Panc1 (cell line): ENCODE results near the gene C1QA. TPM values are rescaled to one million over a fixed set of nuclear protein-coding genes. Genes with fewer than 3 reads are reported as not detected.
A peak's percentile ranks its signal among the peaks of the same experiment; 100 is the strongest.

Source experiments
- ATAC-seq: fragments of 200-7000 bp; cut with Tn5 transposase; 2 replicates; pipeline ENCODE4 v1.9.1; 2020; ENCODE audit warnings: mild to moderate bottlenecking, moderate library complexity
- BruUV-seq: library from RNA; stranded (reverse); fragments of 400-500 nt; replicated peaks from 2 replicates; lab custom pipeline; 2021; lab: Mats Ljungman, UMichigan
- CTCF ChIA-PET: fragments of 300-600 bp; sonication (Branson Sonifier 250); formaldehyde crosslinking; loops from one replicate; lab custom pipeline; 2022; ENCODE audit warnings: antibody characterized with exemption; lab: Charles Lee
- POLR2A ChIA-PET: fragments of 300-600 bp; sonication (Branson Sonifier 250); formaldehyde crosslinking; loops from one replicate; lab custom pipeline; 2022; ENCODE audit warnings: antibody characterized with exemption; lab: Charles Lee
- DNase-seq: peaks from one replicate; pipeline ENCODE4 v3.0.0-alpha.2; 2010; ENCODE audit warnings: low read depth, low spot score
- H3K27ac ChIP-seq: 2 replicates; pipeline ENCODE4 v1.5.1; 2011; ENCODE audit warnings: mild to moderate bottlenecking, low read length, inconsistent platforms
- H3K27me3 ChIP-seq: fragments of 200-500 bp; sonication (Bioruptor generic); 2 replicates; pipeline ENCODE4 v1.6.0; 2014; ENCODE audit warnings: low read length, inconsistent platforms; ENCODE audit not compliant: control insufficient read depth, insufficient read depth
- H3K36me3 ChIP-seq: fragments of 200-500 bp; sonication (Bioruptor generic); 2 replicates; pipeline ENCODE4 v1.5.1; 2014; ENCODE audit warnings: inconsistent platforms, mild to moderate bottlenecking, low read length, moderate library complexity; ENCODE audit not compliant: control insufficient read depth, insufficient read depth
- H3K4me1 ChIP-seq: 2 replicates; pipeline ENCODE4 v1.5.1; 2011; ENCODE audit warnings: inconsistent platforms, mild to moderate bottlenecking, low read length, moderate library complexity; ENCODE audit not compliant: control insufficient read depth, insufficient read depth
- H3K4me3 ChIP-seq, 2 experiments: 2 replicates each; pipeline ENCODE4 v1.5.1; 2011 to 2012; ENCODE audit warnings: low read depth in 2 of 2, low read length in 2 of 2, mild to moderate bottlenecking in 2 of 2, inconsistent platforms in 1 of 2, moderate library complexity in 1 of 2
- H3K9me3 ChIP-seq: fragments of 200-500 bp; sonication (Bioruptor generic); 2 replicates; pipeline ENCODE4 v1.5.1; 2014; ENCODE audit warnings: low read depth, mild to moderate bottlenecking, inconsistent platforms, low read length, moderate library complexity; ENCODE audit not compliant: control insufficient read depth, insufficient read depth
- POLR2AphosphoS5 ChIP-seq: IDR thresholded peaks from 2 replicates; pipeline ENCODE4 v1.6.1; 2012; ENCODE audit warnings: mild to moderate bottlenecking, low read depth, low read length, moderate library complexity
- REST ChIP-seq, 2 experiments: IDR thresholded peaks; 2 replicates each; pipeline ENCODE4 v1.6.1; 2011 to 2012; ENCODE audit warnings: low read depth in 2 of 2, control low read depth in 1 of 2, low read length in 1 of 2, mild to moderate bottlenecking in 1 of 2, moderate library complexity in 1 of 2; ENCODE audit not compliant: insufficient read depth in 1 of 2
- SIN3A ChIP-seq: IDR thresholded peaks from 2 replicates; pipeline ENCODE4 v1.6.1; 2012; ENCODE audit warnings: low read depth, mild to moderate bottlenecking, low read length, moderate library complexity, borderline replicate concordance; ENCODE audit not compliant: insufficient read depth
- TCF7L2 ChIP-seq: IDR thresholded peaks from 2 replicates; pipeline ENCODE4 v1.6.1; 2011; ENCODE audit warnings: mild to moderate bottlenecking, low read depth, low read length, inconsistent platforms
- in situ Hi-C: cut with HindIII; loops from 2 replicates; pipeline ENCODE4 v1.10.0; 2016; ENCODE audit warnings: low sequenced_read_pairs, low pct_unique_long_range_greater_than_20kb
- intact Hi-C: fragments of 100-400 bp; cut with micrococcal nuclease; formaldehyde crosslinking; loops from one replicate; pipeline ENCODE4 v1.10.0; 2022; ENCODE audit not compliant: unreplicated experiment
- total RNA-seq: library from RNA; stranded (reverse); gene quantifications from one replicate; pipeline ENCODE4 v1.2.1, GENCODE V29; 2021; ENCODE audit not compliant: unreplicated experiment
- TF ChIP-seq, protein P1 (sequence below): fragments of 450-650 bp; IDR thresholded peaks from 2 replicates; pipeline ENCODE4 v1.5.1; 2017; ENCODE audit warnings: mild to moderate bottlenecking

Gene C1QA
- total RNA-seq, 1 experiment from 2014 or later: 0.41 TPM

DNA sequence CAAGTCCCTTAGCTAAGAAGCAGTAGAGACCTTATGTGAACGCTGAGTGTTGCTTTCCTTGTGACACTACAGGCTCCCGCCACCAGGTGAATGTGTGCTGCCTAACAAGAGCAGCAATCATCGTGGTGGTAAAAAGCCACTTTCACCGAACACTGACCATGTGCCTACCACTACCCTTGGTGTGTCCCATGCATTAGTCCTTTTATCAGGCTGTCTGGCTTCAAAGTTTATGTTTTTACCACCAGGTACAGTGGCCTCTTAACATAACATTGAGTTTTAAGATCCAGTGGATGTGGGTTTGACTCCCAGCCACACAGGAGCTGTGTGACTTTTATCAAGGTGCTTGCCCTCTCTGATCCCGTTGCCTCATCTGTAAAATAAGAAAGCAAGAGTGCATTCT is 18.3 kb downstream of the C1QA start:
- no peaks in the 10 kb centered on the region for H3K36me3 ChIP-seq
- CTCF ChIA-PET: interaction anchor here (0.7 kb wide), 1 partner anchor 128 kb away, joined by 3 read pairs; no protein-coding TSS in a partner anchor
- H3K27ac ChIP-seq: no peak overlapping the region
- in situ Hi-C loops: no loop called here
- intact Hi-C loops: no loop called here
- H3K9me3 ChIP-seq: no peaks in the 10 kb centered on the region
- ATAC-seq: peak; percentile 78; the same call in 1 of the 2 replicates
- H3K4me1 ChIP-seq: no peaks in the 10 kb centered on the region
- POLR2A ChIA-PET: interaction anchor here (0.6 to 0.7 kb wide), 3 partner anchors 191 to 526 kb away, joined by 3 to 24 read pairs (median 7); no protein-coding TSS in a partner anchor
- BruUV-seq: no TSS peak
- TF ChIP-seq SIN3A (no peak), REST (IDR thresholded peaks at IDR 0.05; ENCODE audit: insufficient read depth in 1 of 2, low read depth in 2 of 2, low read length in 1 of 2) (no peak), POLR2AphosphoS5 (no peak), TCF7L2 (no peak)
- TF ChIP-seq, protein P1, sequence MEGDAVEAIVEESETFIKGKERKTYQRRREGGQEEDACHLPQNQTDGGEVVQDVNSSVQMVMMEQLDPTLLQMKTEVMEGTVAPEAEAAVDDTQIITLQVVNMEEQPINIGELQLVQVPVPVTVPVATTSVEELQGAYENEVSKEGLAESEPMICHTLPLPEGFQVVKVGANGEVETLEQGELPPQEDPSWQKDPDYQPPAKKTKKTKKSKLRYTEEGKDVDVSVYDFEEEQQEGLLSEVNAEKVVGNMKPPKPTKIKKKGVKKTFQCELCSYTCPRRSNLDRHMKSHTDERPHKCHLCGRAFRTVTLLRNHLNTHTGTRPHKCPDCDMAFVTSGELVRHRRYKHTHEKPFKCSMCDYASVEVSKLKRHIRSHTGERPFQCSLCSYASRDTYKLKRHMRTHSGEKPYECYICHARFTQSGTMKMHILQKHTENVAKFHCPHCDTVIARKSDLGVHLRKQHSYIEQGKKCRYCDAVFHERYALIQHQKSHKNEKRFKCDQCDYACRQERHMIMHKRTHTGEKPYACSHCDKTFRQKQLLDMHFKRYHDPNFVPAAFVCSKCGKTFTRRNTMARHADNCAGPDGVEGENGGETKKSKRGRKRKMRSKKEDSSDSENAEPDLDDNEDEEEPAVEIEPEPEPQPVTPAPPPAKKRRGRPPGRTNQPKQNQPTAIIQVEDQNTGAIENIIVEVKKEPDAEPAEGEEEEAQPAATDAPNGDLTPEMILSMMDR: no peak
- H3K4me3 ChIP-seq: no peak overlapping the region
- H3K27me3 ChIP-seq: no peaks in the 10 kb centered on the region; the same call in 1 of the 2 replicates
- DNase-seq: no peak

DNA sequence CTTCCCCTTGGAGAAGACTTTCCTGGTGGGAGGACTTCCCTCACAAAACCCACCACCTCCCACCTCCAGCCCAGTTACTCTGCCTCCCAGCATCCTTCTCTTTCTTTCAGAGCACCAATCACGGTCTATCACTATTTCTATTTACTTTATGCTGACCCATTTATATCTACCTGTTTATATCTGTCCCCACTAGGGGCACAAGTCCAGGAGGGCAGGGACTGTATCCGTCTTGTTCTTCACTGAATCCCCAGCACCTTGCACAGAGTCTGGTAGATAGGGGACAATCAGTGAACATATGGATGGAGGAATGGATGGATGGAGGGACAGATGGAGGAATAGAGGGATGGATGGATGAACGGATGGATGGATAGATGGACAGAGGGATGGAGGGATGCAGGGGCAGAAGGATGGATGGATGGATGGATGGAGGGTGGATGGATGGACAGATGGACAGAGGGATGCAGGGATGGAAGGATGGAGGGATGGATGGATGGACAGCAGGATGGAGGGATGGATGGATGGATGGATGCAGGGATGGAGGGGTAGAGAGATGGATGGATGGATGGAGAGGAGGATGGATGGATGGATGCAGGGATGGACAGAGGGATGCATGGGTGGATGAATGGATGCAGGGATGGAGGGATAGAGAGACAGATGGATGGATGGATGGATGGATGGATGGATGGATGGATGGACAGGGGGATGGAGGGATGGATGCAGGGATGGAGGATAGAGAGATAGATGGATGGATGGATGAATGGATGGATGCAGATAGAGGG is 22.1 kb downstream of the C1QA start:
- ChIA-PET CTCF (no interaction called here), POLR2A (no interaction called here)
- intact Hi-C loops: no loop called here
- no TSS peak for BruUV-seq
- H3K36me3 ChIP-seq: no peaks in the 10 kb centered on the region
- TF ChIP-seq, protein P1: peak; percentile 52
- TF ChIP-seq TCF7L2: no peak
- no peak overlapping the region for H3K4me3 ChIP-seq
- H3K9me3 ChIP-seq: no peaks in the 10 kb centered on the region
- DNase-seq (no peak), ATAC-seq (no peak)
- in situ Hi-C loops: no loop called here
- H3K27ac ChIP-seq: no peak overlapping the region
- H3K27me3 ChIP-seq: no peaks in the 10 kb centered on the region; the same call in 1 of the 2 replicates
- no peaks in the 10 kb centered on the region for H3K4me1 ChIP-seq
